GOT3 (cell line): ENCODE measurements around the gene CHST5.
A peak's percentile ranks its signal among the peaks of the same experiment; 100 is the strongest.

Experiments
- DNase-seq: peaks from one replicate; lab custom pipeline; 2025; ENCODE audit warnings: mixed read lengths; lab: John Stamatoyannopoulos, UW

Gene CHST5

DNA sequence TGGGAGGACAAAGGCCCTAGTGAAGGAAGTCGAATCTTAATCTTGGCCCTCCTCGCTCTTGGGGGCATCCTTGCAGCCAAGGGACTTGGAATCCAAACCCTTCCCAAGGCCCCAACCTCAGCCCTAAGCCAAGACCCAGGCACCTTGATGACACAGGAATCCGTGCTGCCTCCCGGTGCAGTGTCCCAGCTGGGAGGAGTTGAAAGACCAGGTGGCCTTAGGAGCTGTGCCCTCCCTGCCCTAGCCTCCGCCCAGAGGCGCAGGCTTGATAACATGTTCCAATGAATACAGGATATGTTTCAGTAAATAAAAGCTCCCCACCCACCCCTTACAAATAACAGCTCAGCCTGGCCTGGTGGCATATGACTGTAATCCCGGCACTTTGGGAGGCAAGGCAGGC lies at the start of gene CHST5:
Gene CHST5, minus strand, starts transcription at position 208 of the 400 bp plus-strand sequence. CDS start 5,724 bp downstream, outside the sequence.
- DNase-seq = no peak

DNA sequence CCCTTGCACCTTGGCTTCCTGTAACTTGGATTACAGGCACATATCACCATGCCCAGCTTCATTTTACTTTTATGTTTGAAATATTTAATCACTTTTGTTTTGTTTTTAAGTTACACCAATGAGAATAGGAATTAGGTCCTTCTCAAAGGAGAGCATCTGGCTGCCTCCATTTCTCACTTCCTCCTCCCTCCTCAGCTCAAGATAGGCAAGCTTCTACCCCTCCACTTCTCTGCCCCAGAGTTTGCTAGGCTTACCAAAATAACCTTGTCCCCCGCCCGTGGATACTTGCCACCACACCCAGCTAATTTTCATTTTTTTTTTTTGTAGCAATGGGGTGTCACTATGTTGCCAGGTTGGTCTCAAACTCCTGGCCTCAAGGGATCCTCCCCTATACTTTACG lies 48.2 kb upstream of the CHST5 start:
- no peak for DNase-seq

DNA sequence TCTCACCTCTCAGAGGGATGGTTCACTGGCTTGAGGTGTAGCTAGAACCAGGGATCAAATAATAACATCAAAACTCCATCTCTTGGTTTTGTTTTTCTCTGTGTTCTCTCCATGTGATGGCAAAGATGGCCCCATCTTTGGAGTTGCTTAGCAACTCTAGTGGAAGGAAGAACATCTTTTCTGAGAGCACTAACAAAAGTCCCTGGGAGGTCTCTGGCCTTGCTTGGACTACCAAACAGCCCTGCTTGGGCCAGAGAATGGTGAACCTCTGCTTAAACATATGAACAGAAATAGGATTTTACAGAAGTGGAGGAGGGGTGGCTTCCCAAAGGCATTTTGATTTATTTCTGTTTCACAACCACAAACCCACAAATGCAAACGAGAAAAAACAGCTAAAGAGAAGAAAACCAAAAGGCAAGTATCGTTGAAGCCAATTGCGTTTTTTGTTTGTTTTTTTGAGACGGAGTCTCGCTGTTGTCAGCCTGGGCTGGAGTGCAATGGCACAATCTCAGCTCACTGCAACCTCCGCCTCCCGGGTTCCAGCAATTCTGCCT lies 43.5 kb upstream of the CHST5 start:
- no peak for DNase-seq

DNA sequence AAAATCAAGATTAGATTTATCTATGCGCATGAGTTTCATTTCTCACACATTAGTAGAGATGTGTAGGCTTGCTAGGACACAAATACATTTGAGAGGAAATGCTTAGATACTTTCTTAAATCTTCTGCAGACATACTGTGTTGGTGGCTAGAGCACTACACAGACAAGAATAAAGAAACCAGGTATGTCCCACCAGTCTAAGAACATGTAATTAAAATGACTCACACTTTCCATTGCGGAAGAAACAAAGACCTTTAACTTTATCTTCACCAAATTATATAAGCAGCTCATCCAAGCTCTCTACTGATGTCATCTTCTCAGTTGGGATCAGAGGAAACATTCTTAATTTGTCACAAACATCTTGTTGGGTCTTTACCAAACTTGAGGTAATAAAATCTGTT lies 42.8 kb upstream of the CHST5 start:
- no peak for DNase-seq

DNA sequence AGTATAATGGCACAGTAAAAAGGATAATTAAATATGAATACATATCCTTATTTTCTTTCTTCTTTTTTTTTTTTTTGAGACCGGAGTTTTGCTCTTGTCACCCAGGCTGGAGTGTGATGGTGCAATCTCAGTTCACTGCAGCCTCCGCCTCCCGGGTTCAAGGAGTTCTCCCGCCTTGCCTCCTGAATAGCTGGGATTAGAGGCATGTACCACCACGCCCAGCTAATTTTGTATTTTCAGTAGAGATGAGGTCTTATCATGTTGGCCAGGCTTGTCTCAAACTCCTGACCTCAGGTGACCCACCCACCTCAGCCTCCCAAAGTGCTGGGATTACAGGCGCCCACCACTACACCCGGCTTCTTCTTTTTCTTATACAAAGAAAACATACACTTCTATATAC lies 42.3 kb upstream of the CHST5 start:
- no peak for DNase-seq

DNA sequence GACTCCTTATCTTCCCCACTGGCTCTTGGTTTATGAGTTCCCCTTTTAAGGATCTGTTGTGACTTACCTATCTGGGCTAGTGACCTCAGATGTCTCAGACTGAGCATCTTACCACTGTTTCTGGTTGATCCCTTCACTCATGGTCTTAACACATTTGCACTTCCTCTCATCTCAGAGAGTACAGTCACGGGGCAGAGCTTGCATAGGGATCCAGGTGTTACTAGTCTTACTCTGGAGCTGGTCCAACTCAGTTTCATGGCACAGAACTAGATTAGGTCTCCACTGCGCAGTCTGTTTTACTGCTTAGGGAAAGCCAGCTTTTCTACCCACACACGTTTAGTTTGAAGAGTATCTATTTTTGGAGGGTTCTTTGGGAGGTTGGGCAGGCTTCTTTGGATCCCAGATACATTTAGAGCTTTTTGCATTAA lies 40.5 kb upstream of the CHST5 start:
- no peak for DNase-seq

DNA sequence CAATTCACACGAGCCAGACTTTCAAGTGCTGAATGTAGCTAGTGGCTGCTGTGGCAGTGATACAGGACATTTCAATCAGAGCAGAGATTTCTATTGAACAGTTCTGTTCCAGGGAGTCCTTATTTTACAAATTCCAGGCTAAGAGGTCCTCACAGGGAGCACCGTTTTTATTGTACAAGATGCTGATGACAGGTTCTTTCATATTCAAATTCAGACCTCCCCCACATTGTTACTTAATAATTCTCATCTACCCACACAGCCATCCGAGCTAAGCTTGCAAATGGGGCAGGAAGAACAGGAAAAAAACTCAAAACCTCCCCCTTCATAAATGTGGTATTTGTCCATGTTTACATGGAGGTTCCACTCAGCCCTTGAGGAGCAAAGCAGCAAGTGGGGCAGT lies 40.0 kb upstream of the CHST5 start:
- no peak for DNase-seq

DNA sequence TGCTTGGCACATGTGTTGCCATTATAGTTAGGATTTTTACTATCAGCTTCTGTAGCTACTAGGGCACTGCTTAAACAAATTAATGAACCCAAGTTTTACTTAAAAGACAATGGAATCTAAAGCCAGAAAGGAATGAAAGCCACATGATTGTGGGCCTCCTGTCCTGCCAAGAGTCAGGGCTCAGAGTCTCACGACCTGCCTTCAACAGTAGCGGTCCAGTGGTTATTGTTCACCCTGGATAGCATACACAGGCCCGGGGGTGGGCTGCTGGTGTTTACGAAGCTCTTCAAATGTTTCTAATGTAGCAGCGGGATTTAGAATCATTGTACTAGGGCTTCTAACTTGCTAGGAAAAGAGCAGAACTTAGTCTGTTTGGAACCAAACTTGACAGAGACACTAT lies 38.0 kb upstream of the CHST5 start:
- DNase-seq = no peak

DNA sequence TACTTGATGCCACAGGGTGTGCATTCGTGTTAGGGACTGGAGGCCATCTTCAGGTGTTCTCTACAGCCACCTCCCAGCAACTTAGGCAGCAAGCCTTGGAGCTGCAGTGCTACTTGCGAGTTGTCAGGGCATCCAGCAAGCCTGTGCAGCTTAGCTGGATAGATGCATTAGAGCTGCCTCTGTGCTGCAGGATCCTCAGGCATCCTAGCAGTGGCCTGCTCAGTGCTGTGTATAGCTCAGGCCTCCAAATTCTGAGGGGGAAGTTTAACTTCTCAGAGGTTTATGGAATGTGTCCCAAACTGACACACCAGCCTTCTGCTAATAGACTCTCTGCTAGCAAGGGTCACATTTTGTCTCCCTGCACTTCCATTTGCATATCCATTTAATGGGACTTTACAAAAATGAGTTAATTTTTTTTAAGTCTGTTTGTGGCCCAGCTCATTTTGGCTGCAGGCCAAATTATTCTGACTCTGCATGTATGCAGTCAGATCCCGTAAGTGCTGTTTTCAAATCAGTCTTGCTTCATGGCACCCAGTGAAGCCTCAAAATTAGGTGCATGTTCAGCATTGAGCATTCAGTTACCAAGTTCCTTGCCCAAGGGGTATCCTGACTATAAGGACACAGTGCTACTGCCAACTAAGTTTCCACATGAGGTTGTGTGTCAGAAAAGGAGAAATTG lies 37.1 kb upstream of the CHST5 start:
- DNase-seq = no peak

DNA sequence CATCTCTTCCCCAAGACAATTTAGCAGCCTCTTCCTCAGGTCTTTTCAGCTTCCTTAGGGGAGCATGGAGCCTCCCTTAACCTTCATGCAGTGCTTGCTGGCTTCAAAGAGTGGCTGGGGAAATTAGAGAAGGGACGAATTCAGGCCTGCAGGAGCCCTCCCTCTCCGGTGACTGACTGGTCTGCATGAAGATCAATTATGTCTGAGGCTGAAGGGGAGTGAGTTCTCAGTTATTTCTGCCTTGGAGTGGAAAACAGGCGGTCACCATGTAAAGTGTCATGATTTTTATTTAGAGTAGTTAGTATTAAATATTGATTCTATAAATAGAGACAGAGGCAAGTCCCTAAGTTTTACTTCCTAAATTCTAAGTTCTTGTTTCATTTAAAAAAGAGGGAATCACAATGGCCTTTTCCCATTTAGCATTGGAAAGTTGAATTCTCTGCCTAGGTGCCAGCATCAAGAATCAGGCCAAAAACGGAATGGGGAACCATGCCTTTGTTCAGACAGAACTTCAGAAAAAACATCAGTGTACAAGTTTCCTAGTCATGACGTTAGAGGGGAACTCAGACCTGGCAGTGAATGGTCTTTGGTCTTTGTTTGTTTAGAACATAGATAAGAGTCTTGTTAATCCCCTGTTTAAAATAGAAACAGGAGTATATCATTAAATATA lies 34.6 kb upstream of the CHST5 start:
- no peak for DNase-seq

DNA sequence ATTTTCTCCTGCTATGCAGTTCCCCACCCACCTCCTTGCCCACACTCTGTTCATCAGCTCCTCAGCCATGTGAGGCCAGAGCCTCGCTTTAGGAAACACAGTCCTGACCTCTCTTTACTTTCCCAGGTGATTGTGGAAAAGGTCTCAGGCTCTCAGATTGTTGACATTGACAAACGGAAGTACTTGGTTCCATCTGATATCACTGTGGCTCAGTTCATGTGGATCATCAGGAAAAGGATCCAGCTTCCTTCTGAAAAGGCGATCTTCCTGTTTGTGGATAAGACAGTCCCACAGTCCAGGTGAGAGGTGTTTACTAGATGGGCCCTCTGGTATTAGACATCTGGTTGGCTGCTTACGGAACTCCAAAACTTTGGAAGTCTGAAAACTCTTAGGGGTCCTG lies 32.0 kb upstream of the CHST5 start:
- no peak for DNase-seq

DNA sequence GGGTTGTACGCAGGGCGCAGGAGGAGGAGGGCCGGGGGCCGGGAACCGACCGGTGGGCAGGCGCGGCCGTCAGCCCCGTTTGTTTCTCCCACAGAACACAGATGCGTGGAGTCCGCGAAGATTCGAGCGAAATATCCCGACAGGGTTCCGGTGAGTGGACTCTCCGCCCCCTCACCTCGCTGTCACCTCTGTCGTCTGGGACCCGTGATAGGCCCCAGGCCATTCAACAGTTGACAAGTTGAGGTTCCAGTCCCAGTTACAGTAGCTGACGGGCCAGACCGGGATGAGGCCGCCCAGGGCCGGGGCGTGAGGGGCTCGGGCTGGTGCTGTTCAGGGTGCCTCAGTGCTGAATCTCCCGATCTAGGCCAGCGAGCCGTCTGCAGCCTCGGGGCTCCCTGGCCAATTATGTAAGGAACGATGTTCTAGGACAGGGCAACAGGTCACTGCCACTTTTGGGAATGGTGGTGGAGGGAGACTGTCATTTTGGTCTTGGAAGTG lies 30.9 kb upstream of the CHST5 start:
- no peak for DNase-seq

DNA sequence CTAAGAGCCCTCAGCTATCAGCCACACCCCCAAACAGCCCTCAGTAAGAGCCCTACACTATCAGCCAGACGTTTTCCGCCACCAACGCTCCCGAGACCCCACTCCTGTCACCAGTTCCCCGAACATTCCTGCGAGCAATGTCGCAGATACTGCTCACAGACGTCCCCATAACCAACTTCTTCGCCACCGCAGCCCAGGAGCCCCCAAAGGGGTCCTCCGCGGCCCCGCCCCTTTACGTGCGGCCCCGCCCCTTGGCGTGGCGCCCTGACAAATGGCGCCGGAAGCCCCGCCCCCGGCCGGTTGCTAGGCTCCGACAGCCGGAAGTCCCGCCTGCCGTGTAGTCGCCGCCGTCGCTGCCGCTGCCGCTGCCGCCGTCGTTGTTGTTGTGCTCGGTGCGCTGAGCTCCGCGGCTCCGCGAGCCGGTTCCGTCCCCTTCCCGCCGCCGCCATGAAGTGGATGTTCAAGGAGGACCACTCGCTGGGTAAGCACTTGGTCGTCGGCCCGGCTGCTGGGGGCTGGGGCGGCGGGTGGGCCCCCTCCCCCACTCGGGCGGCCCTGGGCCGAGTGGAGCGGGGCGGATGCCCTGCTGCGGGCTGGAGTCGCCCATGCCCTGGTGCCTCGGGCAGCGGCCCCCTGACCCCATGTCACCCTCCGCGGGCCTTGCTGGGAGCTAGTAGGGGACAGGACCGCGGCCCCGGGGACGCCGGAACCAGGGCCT lies 30.3 kb upstream of the CHST5 start, which contains the start of gene GABARAPL2:
Gene GABARAPL2, plus strand, starts transcription at position 340 of the 718 bp plus-strand sequence. Its CDS starts 108 bp downstream, at position 448.
- DNase-seq = peak; percentile 46

DNA sequence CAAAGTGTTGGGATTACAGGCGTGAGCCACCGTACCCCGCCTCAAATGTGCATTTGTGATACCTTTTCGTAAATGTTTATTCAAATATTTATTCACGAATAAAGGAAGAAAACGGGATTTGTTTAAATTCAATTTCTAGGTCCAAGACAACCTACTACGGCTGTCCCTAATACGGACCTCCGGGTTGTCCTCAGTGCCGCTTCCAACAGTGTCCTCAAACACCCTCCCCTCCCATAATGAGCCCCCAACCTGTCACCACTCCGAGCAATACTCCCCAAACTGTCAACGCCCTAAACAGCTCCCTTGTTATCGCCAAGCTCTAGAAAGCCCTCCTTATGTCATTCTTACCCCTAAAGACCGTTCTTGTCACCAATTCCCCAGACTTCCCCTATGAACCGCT lies 29.7 kb upstream of the CHST5 start:
- no peak for DNase-seq

DNA sequence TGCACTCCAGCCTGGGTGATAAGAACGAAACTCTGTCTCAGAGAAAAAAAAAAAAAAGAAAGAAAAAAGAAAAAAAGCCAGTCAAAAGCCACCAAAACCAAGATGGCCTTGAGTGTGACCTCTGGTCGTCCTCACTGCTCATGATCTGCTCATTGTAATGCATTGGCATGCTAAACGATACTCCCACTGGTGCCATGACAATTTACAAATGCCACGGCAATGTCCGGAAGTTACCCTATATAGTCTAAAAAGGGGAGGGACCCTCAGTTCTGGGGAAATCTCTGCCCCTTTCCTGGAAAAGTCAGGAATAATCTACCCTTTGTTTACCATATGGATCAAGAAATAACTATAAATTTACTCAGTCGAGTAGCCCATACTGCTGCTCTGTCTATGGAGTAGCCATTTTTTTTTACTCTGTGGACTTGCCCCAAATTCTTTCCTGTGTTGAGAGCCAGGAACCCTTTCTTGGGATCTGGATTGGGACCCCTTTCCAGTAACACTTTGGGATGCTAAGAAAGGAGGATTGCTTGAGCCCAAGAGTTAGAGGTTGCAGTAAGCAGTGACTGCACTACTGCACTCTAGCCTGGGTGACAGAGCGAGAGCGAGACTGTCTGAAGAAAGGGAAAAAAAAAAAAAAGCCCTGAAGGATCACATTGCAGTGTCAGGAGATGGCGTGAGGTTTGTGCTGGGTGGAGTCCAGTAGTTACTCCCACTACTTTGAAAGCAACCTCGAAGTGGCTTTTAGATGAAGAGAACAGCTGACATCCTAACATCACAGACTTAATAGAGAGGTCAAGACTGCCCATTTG lies 23.9 kb upstream of the CHST5 start:
- no peak for DNase-seq

DNA sequence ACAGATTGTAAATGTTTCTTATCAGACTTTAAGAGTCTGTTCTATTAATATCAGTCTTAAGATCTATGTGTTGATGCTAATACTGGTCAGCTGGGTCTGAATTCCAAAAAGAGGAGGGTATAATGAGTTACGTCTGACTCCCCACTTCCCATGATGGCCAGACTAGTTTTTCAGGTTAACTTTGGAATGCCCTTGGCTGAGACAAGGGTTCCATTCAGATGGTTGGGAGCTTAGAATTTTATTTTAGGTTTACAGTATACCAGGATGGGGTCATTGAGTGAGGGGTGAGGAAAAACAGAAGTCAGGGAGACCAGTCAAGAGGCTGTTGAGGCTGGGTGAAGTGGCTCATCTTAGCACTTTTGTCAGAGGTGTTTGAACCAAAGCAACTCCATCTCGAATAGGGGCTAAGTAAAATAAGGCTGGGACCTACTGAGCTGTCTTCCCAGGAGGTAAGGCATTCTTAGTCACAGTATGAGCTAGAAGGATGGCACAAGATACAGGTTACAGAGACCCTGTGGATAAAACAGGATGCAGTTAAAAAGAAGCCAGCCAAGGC lies 23.0 kb upstream of the CHST5 start:
- no peak for DNase-seq

DNA sequence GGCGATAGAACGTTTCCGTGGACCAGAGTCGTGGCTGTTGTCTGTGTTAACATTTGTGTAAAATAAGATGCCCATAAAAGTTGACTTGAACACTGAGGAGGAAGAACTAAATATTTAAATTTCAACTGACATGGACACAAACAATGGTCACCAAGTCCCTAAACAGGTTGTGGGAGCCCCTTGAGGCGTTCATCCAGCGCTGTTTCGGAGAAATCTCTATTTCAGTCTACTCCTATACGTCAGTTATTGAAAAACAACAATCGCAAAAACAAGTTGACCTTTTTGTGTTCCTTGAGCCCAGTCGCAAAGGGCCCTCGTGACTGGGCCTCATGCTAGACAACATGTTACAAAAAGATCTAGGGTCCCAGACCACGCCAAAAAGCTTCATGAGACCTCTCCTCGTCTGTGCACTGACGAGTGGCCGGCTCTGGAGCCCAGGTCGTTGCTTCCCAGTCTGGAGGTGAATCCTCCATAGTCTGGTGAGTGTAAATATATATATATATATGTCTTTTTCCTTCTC lies 20.6 kb upstream of the CHST5 start:
- DNase-seq = no peak

DNA sequence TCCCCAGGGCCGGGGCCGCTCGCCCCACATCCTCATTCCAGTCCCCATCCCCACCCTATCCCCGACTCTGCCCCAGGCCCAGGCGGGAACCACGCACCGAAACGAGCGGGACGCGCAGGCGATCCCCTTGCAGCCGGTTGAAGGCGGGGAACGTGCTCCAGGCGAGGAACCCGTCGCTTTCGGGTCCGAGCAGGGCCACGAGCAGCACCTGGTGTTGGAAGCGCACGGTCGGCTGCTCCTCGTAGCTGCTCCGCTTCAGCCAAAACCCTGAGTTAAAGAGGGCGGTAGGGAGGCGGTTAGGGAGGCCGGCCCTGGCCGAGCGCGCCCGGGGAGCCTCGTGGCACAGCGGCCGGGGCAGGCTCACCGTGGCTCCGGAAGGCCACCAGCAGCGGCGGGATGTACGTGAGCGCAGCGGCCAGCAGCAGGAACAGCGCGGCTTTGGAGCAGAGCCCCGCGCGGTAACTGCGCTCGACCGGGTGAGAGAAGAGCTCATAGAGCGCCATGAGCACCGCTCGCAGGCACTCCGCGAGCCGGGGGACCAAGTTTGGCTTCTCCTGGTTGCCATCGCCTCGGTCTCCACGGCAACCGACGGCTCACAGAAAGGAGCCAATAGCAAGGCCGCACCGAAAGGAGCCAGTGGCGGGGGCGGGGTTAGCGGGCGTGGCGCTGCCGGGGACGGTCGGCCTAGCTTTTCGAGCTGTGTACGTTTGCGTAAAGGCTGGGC lies 20.0 kb upstream of the CHST5 start, which contains the start of gene TMEM231:
Gene TMEM231, minus strand, starts transcription at position 546 of the 724 bp plus-strand sequence. Its CDS starts 43 bp downstream, at position 503.
- DNase-seq = peak; percentile 78

DNA sequence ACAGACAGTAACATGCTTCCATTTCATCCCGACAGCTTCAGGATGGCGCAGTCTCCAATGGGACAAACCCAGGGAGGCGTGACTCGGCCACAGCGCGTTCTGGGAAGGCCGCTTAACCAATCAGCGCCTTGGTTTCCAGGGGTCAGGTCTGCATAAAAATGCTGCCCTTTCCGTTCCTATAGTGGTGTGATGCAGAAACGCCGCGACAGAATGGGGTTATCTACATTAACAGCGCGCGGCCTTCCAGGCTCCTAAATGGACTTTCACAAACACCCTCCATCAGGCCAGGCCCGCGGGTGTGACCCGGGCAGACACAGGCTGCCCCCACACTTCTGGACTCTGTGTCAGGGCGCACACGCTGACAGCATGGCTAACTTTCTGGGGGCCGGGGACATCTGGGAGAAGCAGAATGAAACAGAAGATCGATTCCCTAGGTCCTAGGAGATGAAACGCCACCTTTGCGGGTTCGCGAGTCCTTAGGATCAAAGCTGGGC lies 19.4 kb upstream of the CHST5 start:
- DNase-seq = peak; percentile 35

DNA sequence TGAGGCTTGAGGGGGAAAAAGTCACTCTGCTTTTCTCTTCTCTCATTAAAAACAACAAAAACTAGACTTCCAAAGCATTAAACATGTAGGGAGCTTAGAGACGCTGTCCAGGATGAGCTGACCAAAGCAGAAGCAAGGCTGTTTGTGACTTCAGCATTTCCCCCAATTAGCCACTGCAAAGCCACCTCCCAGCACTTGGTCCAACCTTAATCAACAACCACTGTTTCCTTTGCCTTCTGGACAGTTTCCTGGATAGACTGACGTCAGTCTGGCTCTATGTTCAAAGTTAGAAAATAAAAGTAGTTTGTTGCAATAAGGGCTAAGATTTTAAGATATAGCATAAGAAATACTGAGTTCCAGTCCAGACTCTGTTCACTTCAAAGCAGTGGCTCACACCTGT lies 17.0 kb upstream of the CHST5 start:
- no peak for DNase-seq
